WERI-Rb-1 (cell line): ENCODE data around the gene DOCK11.

Experiments used
- DNase-seq: peaks from one replicate; pipeline ENCODE4 v3.0.0-alpha.2; 2020
- H3K27ac ChIP-seq: fragments of 250-450 bp; sonication (Bioruptor Pico); 2 replicates; pipeline ENCODE4 v1.5.1; 2020; ENCODE audit warnings: mild to moderate bottlenecking, moderate library complexity
- H3K27me3 ChIP-seq: fragments of 250-450 bp; sonication (Bioruptor Pico); 2 replicates; pipeline ENCODE4 v1.5.1; 2021; ENCODE audit warnings: mild to moderate bottlenecking, low read depth, moderate library complexity; ENCODE audit not compliant: insufficient read depth, severe bottlenecking
- H3K36me3 ChIP-seq: fragments of 250-450 bp; sonication (Bioruptor Pico); 2 replicates; pipeline ENCODE4 v1.5.1; 2020; ENCODE audit warnings: mild to moderate bottlenecking, moderate library complexity
- H3K4me3 ChIP-seq: 2 replicates; pipeline ENCODE4 v1.5.1; 2011; ENCODE audit warnings: low read depth, mild to moderate bottlenecking, control low read depth, low read length
- H3K9me3 ChIP-seq: fragments of 250-450 bp; sonication (Bioruptor Pico); 2 replicates; pipeline ENCODE4 v1.5.1; 2021; ENCODE audit warnings: mild to moderate bottlenecking, moderate library complexity; ENCODE audit not compliant: severe bottlenecking
- TF ChIP-seq, protein P1 (sequence below): IDR thresholded peaks from 2 replicates; pipeline ENCODE4 v1.5.1; 2011; ENCODE audit warnings: low read depth, mild to moderate bottlenecking, control low read depth, inconsistent platforms, low read length

Gene DOCK11

DNA sequence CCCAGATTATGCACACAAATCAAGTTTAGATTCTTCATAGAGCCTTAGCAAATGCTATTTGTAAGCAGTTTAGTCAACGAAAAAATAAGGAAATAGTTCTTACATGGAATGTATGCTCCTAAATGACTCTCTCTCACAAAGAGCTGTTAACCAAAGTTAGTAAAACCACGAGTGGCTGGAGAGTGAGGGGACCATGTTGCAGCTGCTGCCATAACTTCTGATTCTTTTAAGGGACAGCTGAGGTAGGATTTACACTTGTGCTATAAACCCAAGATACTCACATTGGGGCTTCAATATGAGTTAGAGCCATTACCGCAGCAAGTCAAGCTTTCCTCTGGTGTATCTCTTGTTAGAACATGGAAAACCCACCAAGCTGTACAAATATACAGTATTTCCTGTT is 2.7 kb downstream of the DOCK11 start:
- no peak overlapping the region for H3K27ac ChIP-seq
- no peak for DNase-seq
- peaks cover 79% of the 10 kb centered on the region for H3K27me3 ChIP-seq
- no peaks in the 10 kb centered on the region for H3K36me3 ChIP-seq
- H3K4me3 ChIP-seq, result no peak overlapping the region
- no peaks in the 10 kb centered on the region for H3K9me3 ChIP-seq
- TF ChIP-seq, protein P1, sequence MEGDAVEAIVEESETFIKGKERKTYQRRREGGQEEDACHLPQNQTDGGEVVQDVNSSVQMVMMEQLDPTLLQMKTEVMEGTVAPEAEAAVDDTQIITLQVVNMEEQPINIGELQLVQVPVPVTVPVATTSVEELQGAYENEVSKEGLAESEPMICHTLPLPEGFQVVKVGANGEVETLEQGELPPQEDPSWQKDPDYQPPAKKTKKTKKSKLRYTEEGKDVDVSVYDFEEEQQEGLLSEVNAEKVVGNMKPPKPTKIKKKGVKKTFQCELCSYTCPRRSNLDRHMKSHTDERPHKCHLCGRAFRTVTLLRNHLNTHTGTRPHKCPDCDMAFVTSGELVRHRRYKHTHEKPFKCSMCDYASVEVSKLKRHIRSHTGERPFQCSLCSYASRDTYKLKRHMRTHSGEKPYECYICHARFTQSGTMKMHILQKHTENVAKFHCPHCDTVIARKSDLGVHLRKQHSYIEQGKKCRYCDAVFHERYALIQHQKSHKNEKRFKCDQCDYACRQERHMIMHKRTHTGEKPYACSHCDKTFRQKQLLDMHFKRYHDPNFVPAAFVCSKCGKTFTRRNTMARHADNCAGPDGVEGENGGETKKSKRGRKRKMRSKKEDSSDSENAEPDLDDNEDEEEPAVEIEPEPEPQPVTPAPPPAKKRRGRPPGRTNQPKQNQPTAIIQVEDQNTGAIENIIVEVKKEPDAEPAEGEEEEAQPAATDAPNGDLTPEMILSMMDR, result no peak

DNA sequence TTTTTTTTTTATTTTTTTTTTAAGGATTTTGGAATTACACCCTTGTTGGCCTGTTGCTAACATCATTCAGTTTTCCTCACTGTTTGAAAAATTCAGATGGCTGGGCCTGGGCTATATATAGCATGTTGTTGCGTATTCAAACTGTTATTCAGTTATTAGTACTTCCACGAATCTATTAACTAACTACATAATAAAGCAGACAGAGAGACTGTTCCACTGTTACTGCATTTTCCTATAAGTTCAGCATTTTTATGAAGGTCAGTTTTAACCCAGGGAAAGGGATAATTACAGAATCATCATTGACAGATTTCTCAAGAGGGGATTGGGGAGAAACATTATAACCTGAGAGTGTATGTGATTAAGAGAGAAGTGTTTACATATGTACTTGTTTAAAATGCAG is 3.1 kb downstream of the DOCK11 start:
- Histone ChIP-seq H3K4me3 (no peak overlapping the region), H3K9me3 (no peaks in the 10 kb centered on the region), H3K36me3 (no peaks in the 10 kb centered on the region), H3K27me3 (peaks cover 77% of the 10 kb centered on the region), H3K27ac (no peak overlapping the region)
- TF ChIP-seq, protein P1, result no peak
- DNase-seq, result no peak

DNA sequence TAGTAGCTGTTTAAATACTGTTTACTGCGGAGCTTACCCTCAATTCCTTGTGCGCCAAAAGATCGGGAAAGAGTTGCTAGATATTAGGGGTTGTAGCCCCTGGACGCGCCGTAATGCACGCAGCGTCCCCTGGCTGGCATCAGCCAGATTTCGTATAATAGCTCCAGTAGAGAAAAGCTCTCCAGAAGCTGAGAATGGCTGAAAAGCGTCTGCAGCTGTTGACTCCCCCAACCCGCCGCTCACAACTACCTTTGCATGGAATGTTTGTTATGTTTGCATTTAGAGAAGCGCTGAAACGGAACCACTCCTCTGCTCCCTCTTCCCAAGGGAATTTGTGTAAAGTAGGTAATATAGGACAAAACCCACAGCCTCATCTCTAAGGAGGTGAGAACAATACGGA is 3.7 kb downstream of the DOCK11 start:
- H3K27me3 ChIP-seq, result peaks cover 76% of the 10 kb centered on the region
- no peak overlapping the region for H3K27ac ChIP-seq
- TF ChIP-seq, protein P1, result no peak
- DNase-seq, result no peak
- no peaks in the 10 kb centered on the region for H3K36me3 ChIP-seq
- H3K9me3 ChIP-seq, result no peaks in the 10 kb centered on the region
- no peak overlapping the region for H3K4me3 ChIP-seq

DNA sequence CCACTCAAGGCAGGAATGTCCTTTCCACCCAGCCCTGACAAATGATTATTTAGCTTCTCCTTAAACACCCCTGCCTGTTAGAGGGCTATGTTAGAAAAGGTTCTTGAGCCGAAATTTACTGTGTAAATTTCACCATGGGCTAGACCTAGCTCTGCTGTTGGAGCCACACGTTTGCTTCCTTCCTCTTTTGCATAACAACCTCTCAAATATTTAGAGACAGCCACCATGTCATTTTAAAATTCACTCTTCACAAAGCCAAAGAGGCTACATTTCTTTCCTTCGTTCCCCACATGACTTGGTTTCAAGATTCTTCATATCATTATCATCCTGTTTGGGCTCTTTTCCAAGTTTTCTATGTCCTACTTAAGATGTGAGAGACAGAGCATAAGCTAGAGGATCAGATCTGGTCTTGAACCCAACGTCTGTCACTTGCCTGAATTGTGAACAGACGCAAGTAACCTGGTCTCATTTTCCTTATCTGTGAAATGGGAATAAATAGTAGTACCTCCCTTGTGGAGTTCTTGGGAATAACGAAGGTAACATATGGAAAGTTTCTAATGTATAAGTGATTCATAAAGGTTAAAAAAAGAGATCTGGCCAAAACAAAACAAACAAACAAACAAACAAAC is 6.7 kb downstream of the DOCK11 start:
- Histone ChIP-seq H3K4me3 (no peak overlapping the region), H3K27ac (no peak overlapping the region), H3K27me3 (peaks cover 76% of the 10 kb centered on the region), H3K36me3 (no peaks in the 10 kb centered on the region), H3K9me3 (no peaks in the 10 kb centered on the region)
- DNase-seq, result no peak
- TF ChIP-seq, protein P1, result no peak

DNA sequence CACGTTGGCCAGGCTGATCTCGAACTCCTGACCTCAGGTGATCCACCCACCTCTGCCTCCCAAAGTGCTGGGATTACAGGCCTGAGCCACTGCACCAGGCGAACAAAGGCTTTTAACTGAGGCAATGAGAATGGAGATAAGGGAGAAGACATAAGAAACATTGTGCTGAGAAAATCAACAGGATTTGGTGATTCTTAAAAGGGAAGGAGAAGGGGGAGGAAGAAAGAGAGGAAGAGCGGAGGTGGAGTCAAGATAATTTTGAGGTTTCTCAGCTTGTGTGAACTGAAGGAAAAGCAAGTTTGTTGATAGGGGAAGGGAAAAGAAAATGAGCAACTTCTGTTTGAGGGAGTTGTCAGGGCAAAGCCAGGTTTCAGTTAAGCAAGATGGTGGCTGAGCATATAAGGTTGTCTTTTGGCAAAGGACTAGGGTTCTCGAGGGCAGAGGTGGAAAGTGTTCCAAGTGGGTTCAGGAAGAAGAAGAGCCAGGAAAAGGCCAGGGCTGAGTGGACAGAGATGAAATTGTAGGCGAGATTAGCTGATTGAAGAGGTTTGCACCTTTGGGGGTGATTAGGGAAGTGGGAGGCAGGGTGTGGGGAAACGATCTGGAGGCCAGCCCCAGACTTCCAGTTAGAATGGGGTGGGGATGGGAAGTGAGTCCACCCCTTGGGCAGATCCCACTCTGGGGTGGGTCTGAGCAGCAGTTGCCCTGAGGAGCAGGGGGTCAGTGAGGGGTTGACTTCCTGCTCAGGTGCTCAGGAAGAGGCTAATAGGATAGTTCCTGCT is 7.8 kb downstream of the DOCK11 start:
- Histone ChIP-seq H3K27me3 (peaks cover 73% of the 10 kb centered on the region), H3K36me3 (no peaks in the 10 kb centered on the region), H3K27ac (no peak overlapping the region), H3K4me3 (no peak overlapping the region), H3K9me3 (no peaks in the 10 kb centered on the region)
- DNase-seq, result no peak
- TF ChIP-seq, protein P1, result no peak
